NT2/D1 (cell line): ENCODE data around the gene NRDC.

Source experiments
- SUZ12 ChIP-seq: IDR thresholded peaks from 2 replicates; pipeline ENCODE4 v1.6.1; 2011; ENCODE audit not compliant: insufficient read length, insufficient read depth; ENCODE audit errors: extremely low read depth
- YY1 ChIP-seq: IDR thresholded peaks from 2 replicates; pipeline ENCODE4 v1.6.1; 2011; ENCODE audit not compliant: insufficient read length, insufficient read depth
- ZNF274 ChIP-seq: IDR thresholded peaks from 2 replicates; pipeline ENCODE4 v1.6.1; 2011; ENCODE audit warnings: mild to moderate bottlenecking, low read depth, low read length

- TF ChIP-seq ZNF274 (no peak), SUZ12 (no peak), YY1 (no peak)
These were observed 3.2 kb downstream of the NRDC start for GRCh38 chr1:51875291-51875772.
